ENCODE measurements around the gene COL20A1. TPM values are rescaled to one million over a fixed set of nuclear protein-coding genes. Genes with fewer than 3 reads are reported as not detected.

COL20A1 gene
- total and polyA plus RNA-seq, 2 donors from 2014 or later = 0.58 TPM; not detected in 1

GRCh38 chr20:63355781-63356295 lies 62.9 kb downstream of the COL20A1 start:
- Histone ChIP-seq H3K27me3 (ENCODE audit: control insufficient read depth, insufficient read depth, low read length) (no peaks in the 10 kb centered on the region), H3K9ac (ENCODE audit: low read length in 3 of 3) (no peak overlapping the region), H3K36me3 (ENCODE audit: control insufficient read depth in 2 of 3, insufficient read depth in 3 of 3, low read length in 3 of 3) (no peaks in the 10 kb centered on the region), H3K4me1 (ENCODE audit: control insufficient read depth in 2 of 3, insufficient read depth in 2 of 3, low read depth in 1 of 3, low read length in 3 of 3) (peaks cover 0 to 4% (median 0%) of the 10 kb centered on the region in 3 donors), H3K9me3 (ENCODE audit: control insufficient read depth in 2 of 3, insufficient read depth in 1 of 3, low read length in 3 of 3) (no peaks in the 10 kb centered on the region), H3K4me3 (ENCODE audit: low read length in 3 of 3) (no peak overlapping the region), H3K27ac (ENCODE audit: low read depth in 2 of 2, low read length in 2 of 2) (no peak overlapping the region)
- intact Hi-C loops (cut with DNase I) = no loop called here
- no peak for TF ChIP-seq CTCF (IDR thresholded peaks at IDR 0.05; ENCODE audit: borderline replicate concordance, extremely low read depth, insufficient read depth)
- DNase-seq (peak in 1 of 5 donors; percentile 66), FAIRE-seq (no peak)

GRCh38 chr20:63356511-63356910 lies 63.5 kb downstream of the COL20A1 start:
- H3K36me3 ChIP-seq (ENCODE audit: control insufficient read depth in 2 of 3, insufficient read depth in 3 of 3, low read length in 3 of 3) = no peaks in the 10 kb centered on the region
- no peaks in the 10 kb centered on the region for H3K27me3 ChIP-seq (ENCODE audit: control insufficient read depth, insufficient read depth, low read length)
- no peak overlapping the region for H3K27ac ChIP-seq (ENCODE audit: low read depth in 2 of 2, low read length in 2 of 2)
- peaks cover 0 to 4% (median 0%) of the 10 kb centered on the region in 3 donors for H3K4me1 ChIP-seq (ENCODE audit: control insufficient read depth in 2 of 3, insufficient read depth in 2 of 3, low read depth in 1 of 3, low read length in 3 of 3)
- no peak overlapping the region for H3K4me3 ChIP-seq (ENCODE audit: low read length in 3 of 3)
- intact Hi-C loops (cut with DNase I) = no loop called here
- H3K9ac ChIP-seq (ENCODE audit: low read length in 3 of 3) = no peak overlapping the region
- peak in 1 of 5 donors; percentile 66 for DNase-seq
- no peaks in the 10 kb centered on the region for H3K9me3 ChIP-seq (ENCODE audit: control insufficient read depth in 2 of 3, insufficient read depth in 1 of 3, low read length in 3 of 3)
- no peak for TF ChIP-seq CTCF (IDR thresholded peaks at IDR 0.05; ENCODE audit: borderline replicate concordance, extremely low read depth, insufficient read depth)
- FAIRE-seq = no peak

GRCh38 chr20:63356931-63357879 lies 64.2 kb downstream of the COL20A1 start:
- FAIRE-seq = no peak
- Histone ChIP-seq H3K27ac (ENCODE audit: low read depth in 2 of 2, low read length in 2 of 2) (no peak overlapping the region), H3K4me1 (ENCODE audit: control insufficient read depth in 2 of 3, insufficient read depth in 2 of 3, low read depth in 1 of 3, low read length in 3 of 3) (peaks cover 0 to 3% (median 0%) of the 10 kb centered on the region in 3 donors), H3K9ac (ENCODE audit: low read length in 3 of 3) (no peak overlapping the region), H3K36me3 (ENCODE audit: control insufficient read depth in 2 of 3, insufficient read depth in 3 of 3, low read length in 3 of 3) (no peaks in the 10 kb centered on the region), H3K27me3 (ENCODE audit: control insufficient read depth, insufficient read depth, low read length) (no peaks in the 10 kb centered on the region), H3K4me3 (ENCODE audit: low read length in 3 of 3) (no peak overlapping the region), H3K9me3 (ENCODE audit: control insufficient read depth in 2 of 3, insufficient read depth in 1 of 3, low read length in 3 of 3) (no peaks in the 10 kb centered on the region)
- no peak for TF ChIP-seq CTCF (IDR thresholded peaks at IDR 0.05; ENCODE audit: borderline replicate concordance, extremely low read depth, insufficient read depth)
- intact Hi-C loops (cut with DNase I) = no loop called here
- peak in 1 of 5 donors; percentile 57 for DNase-seq
